IPS DF 4.7 (cell line): ENCODE measurements around the gene CPTP.

Source experiments
- DNase-seq: peaks from one replicate; pipeline ENCODE4 v3.0.0-alpha.2; 2013; ENCODE audit warnings: low spot score; ENCODE audit errors: extremely low read depth

Gene CPTP

DNA sequence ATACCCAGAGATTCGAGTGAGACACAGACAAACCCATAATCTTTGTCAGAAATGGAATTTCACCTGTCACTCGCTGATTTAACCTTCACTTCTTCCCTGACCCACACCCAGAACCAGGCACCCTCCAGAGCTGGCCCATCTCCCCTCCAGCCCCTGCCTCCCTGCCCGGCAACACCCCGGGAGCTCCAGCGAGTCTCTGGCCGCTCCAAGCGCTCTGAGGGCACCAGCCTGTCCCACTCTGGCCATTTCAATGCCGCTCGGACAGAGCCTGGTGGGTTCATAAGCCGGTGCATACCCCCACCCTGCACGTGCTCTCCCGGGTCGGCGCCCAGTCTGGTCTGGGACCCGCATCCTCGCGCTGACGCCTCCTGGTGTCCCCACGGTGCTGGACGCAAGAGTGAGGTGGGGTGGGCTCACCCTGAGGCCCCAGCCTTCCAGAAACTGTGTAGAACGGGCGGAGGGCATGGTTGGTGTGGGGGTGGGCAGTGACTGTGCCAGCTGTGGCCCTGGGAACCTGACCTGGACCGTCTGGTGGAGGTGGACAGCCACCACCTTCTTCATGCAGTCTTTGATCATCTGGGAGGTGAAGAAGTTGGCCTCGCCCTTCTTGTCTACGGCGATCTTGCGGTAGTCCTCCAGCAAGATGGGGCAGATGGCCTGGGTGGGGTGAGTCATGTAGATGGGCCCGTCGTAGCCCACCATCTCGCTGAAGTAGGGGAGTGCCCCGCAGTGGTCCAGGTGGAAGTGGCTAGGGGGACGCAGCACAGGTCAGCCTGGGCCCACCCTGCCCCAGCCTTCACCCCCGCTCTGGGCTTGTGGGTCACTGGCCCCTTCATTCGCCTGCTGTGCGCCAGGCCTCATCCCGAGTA lies 5.6 kb upstream of the CPTP start:
- DNase-seq: no peak

DNA sequence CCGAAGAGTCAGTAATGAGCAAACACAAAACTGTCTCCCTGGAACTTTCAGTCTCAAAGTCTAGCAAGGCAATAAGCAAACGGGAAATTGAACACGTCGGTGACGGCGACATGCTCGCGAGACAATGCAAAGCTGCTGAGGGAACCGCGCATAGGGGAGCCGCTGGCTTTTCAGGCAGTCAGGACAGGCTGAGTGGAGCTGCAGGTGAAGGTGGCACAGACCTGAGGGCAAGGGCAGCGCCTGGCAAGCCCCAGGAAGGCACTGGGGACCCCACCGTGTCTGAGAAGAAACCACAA lies 5.0 kb upstream of the CPTP start:
- DNase-seq: no peak

- DNase-seq: no peak
These were observed 3.7 kb upstream of the CPTP start for GRCh38 chr1:1320666-1321448.

GRCh38 chr1:1321477-1321876 lies 3.1 kb upstream of the CPTP start:
- DNase-seq: no peak

- DNase-seq: no peak
These were observed 2.2 kb upstream of the CPTP start for GRCh38 chr1:1322418-1322817.

GRCh38 chr1:1322952-1323351 lies 1.6 kb upstream of the CPTP start:
- DNase-seq: no peak

GRCh38 chr1:1324084-1324523 lies 498 bp upstream of the CPTP start:
- no peak for DNase-seq

GRCh38 chr1:1325288-1326074 lies 879 bp downstream of the CPTP start:
- no peak for DNase-seq

DNA sequence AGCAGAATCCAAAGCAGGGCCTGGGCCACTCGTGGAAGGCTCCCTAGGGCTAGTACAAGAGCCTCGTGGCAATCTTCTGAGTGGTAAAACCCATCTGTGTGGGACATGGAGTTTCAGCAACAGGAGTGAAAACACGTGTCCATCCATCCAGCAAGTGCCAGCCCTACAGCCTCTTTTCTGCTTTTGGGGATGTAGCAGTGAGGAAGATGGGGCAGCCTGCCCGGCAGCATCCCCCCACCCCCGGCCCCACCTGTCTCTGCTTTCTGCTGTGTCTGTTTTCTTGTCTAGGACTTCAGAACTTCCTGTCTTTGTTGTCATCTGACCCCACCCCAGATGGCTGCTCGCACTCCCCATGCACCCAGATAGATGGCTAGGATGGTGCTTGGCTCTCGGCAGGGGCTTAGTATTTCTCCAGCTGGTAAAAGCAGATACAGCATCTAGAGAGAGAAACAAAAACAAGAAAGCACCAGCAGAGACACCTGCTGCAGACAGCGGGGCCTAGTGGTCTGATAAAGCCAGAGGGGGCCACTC lies 1.5 kb downstream of the CPTP start:
- no peak for DNase-seq

GRCh38 chr1:1327291-1327690 lies 2.7 kb downstream of the CPTP start:
- no peak for DNase-seq

GRCh38 chr1:1328254-1328653 lies 3.7 kb downstream of the CPTP start:
- no peak for DNase-seq

DNA sequence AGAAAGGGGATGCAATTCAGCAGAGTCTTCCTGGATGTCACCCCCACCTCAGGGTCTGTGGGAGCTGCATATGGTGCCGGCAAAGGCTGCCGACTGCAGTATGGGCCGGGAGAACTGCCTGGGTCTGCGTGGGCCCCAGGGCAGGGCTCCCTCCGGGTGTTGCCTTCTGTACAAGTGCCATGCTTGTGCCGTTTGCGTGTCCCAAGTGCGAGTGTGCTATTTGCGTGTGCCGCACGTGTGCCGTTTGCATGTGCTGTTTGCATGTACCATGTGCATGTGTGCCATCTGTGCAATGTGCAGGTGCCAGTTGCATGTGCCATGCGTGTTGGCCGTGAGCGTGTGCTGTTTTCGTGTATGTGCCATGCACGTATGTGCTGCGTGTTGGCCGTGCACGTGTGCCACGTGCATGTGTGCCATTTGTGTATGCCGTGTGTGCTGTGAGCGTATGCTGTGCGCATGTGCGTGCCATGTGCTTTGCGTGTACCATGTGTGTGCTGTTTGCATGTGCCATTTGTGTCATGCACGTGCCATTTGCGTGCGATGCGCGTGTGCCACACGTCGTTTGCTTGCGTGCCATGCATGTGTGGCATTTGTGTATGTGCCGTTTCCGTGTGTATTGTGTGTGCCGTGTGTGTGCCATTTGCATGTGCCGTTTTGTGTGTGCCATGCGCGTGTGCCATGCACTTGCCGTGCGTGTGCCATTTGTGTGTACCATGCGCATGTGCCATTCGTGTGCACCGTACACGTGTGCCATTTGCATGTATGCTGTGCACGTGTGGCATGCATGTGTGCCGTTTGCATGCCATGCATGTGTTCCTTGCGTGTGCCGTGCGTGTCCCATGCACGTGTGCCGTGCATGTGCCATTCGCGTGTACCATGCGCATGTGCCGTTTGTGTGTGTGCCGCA lies 5.0 kb downstream of the CPTP start:
- DNase-seq: no peak

DNA sequence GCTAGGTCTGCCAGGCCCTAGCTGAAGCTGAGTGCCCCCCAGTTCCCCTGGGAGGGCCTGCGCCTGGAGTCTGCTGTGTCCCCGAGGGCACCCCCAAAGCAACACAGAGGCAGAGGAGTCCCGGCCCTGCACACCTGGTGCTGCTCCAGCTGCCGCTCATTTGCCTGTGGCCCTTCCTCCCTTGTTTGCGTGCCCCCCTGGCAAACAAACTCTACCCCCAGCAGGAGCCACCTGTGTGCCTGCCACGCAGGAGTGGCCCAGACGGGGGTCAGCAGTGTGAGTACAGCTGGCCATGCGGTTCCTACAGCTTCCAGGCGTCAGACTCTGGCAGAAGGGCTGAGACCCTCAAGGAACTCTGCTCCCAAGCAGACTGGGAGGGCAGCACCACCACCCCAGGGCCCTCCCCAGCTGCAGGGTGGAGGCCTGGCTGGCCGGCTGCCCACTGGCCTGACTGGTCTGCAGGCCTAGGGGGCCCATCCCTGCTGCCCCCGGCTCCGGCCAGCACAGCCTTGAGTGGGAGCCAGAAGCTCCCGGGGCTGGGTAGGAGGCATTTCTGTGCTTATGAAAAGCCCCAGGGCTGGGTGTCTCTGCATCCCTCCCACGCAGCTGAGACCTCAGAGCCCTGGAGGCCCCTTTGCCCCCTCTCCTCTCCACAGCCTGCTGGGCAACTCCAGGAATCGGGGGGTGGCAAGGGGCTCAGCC lies 5.9 kb downstream of the CPTP start:
- no peak for DNase-seq

DNA sequence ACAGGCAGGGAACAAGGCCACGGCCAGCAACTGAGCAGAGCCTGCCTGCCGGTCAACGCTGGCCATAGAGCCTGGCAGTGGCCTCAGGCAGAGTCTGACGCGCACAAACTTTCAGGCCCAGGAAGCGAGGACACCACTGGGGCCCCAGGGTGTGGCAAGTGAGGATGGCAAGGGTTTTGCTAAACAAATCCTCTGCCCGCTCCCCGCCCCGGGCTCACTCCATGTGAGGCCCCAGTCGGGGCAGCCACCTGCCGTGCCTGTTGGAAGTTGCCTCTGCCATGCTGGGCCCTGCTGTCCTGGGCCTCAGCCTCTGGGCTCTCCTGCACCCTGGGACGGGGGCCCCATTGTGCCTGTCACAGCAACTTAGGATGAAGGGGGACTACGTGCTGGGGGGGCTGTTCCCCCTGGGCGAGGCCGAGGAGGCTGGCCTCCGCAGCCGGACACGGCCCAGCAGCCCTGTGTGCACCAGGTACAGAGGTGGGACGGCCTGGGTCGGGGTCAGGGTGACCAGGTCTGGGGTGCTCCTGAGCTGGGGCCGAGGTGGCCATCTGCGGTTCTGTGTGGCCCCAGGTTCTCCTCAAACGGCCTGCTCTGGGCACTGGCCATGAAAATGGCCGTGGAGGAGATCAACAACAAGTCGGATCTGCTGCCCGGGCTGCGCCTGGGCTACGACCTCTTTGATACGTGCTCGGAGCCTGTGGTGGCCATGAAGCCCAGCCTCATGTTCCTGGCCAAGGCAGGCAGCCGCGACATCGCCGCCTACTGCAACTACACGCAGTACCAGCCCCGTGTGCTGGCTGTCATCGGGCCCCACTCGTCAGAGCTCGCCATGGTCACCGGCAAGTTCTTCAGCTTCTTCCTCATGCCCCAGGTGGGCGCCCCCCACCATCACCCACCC lies 6.7 kb downstream of the CPTP start, which contains the start of gene TAS1R3:
Gene TAS1R3, plus strand, starts transcription at position 213 of the 898 bp plus-strand sequence. Its CDS starts 66 bp downstream, at position 279.
- no peak for DNase-seq

DNA sequence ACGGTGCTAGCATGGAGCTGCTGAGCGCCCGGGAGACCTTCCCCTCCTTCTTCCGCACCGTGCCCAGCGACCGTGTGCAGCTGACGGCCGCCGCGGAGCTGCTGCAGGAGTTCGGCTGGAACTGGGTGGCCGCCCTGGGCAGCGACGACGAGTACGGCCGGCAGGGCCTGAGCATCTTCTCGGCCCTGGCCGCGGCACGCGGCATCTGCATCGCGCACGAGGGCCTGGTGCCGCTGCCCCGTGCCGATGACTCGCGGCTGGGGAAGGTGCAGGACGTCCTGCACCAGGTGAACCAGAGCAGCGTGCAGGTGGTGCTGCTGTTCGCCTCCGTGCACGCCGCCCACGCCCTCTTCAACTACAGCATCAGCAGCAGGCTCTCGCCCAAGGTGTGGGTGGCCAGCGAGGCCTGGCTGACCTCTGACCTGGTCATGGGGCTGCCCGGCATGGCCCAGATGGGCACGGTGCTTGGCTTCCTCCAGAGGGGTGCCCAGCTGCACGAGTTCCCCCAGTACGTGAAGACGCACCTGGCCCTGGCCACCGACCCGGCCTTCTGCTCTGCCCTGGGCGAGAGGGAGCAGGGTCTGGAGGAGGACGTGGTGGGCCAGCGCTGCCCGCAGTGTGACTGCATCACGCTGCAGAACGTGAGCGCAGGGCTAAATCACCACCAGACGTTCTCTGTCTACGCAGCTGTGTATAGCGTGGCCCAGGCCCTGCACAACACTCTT lies 7.6 kb downstream of the CPTP start:
- DNase-seq: no peak

DNA sequence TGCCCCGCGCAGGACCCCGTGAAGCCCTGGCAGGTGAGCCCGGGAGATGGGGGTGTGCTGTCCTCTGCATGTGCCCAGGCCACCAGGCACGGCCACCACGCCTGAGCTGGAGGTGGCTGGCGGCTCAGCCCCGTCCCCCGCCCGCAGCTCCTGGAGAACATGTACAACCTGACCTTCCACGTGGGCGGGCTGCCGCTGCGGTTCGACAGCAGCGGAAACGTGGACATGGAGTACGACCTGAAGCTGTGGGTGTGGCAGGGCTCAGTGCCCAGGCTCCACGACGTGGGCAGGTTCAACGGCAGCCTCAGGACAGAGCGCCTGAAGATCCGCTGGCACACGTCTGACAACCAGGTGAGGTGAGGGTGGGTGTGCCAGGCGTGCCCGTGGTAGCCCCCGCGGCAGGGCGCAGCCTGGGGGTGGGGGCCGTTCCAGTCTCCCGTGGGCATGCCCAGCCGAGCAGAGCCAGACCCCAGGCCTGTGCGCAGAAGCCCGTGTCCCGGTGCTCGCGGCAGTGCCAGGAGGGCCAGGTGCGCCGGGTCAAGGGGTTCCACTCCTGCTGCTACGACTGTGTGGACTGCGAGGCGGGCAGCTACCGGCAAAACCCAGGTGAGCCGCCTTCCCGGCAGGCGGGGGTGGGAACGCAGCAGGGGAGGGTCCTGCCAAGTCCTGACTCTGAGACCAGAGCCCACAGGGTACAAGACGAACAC lies 8.3 kb downstream of the CPTP start:
- no peak for DNase-seq

DNA sequence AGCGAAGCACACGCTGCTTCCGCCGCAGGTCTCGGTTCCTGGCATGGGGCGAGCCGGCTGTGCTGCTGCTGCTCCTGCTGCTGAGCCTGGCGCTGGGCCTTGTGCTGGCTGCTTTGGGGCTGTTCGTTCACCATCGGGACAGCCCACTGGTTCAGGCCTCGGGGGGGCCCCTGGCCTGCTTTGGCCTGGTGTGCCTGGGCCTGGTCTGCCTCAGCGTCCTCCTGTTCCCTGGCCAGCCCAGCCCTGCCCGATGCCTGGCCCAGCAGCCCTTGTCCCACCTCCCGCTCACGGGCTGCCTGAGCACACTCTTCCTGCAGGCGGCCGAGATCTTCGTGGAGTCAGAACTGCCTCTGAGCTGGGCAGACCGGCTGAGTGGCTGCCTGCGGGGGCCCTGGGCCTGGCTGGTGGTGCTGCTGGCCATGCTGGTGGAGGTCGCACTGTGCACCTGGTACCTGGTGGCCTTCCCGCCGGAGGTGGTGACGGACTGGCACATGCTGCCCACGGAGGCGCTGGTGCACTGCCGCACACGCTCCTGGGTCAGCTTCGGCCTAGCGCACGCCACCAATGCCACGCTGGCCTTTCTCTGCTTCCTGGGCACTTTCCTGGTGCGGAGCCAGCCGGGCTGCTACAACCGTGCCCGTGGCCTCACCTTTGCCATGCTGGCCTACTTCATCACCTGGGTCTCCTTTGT lies 9.1 kb downstream of the CPTP start:
- DNase-seq: no peak
